HEK293T (cell line): ENCODE results near the gene KIF12.
"Not testable (repeated sequence)": the region's sequence is repeated elsewhere in the genome, so short reads cannot be mapped to it uniquely, and the experiment has no call there.

ENCODE experiments used
- CTCF ChIA-PET: fragments of 350-600 bp; formaldehyde crosslinking; extraction: SDS; loops from one replicate; lab custom pipeline; 2021; ENCODE audit warnings: antibody characterized with exemption, inconsistent platforms; lab: Yijun Ruan, JAX
- POLR2A ChIA-PET: fragments of 350-600 bp; formaldehyde crosslinking; extraction: SDS; loops from one replicate; lab custom pipeline; 2020; ENCODE audit warnings: antibody characterized with exemption, inconsistent platforms; lab: Yijun Ruan, JAX
- DNase-seq: peaks from one replicate; pipeline ENCODE4 v3.0.0; 2012; ENCODE audit warnings: mixed read lengths; ENCODE audit errors: extremely low spot score
- ARNT ChIP-seq: fragments of 450-650 bp; IDR thresholded peaks from 2 replicates; pipeline ENCODE4 v1.6.1; 2017; ENCODE audit warnings: mild to moderate bottlenecking
- BHLHE40 ChIP-seq: fragments of 450-650 bp; IDR thresholded peaks from 2 replicates; pipeline ENCODE4 v1.6.1; 2016; ENCODE audit warnings: mild to moderate bottlenecking, moderate library complexity, borderline replicate concordance
- CTBP1 ChIP-seq: fragments of 450-650 bp; IDR thresholded peaks from 2 replicates; pipeline ENCODE4 v1.6.1; 2016; ENCODE audit warnings: borderline replicate concordance
- ELF4 ChIP-seq: fragments of 450-650 bp; IDR thresholded peaks from 2 replicates; pipeline ENCODE4 v1.6.1; 2017; ENCODE audit warnings: antibody characterized with exemption
- FOXA1 ChIP-seq: fragments of 450-650 bp; IDR thresholded peaks from 2 replicates; pipeline ENCODE4 v1.6.1; 2016; ENCODE audit warnings: mild to moderate bottlenecking
- FOXK2 ChIP-seq: fragments of 450-650 bp; IDR thresholded peaks from 2 replicates; pipeline ENCODE4 v1.6.1; 2016; ENCODE audit warnings: mild to moderate bottlenecking
- FOXM1 ChIP-seq: fragments of 450-650 bp; IDR thresholded peaks from 2 replicates; pipeline ENCODE4 v1.6.1; 2017; ENCODE audit warnings: mild to moderate bottlenecking, borderline replicate concordance
- HDGF ChIP-seq: fragments of 450-650 bp; IDR thresholded peaks from 2 replicates; pipeline ENCODE4 v1.6.1; 2017; ENCODE audit warnings: antibody characterized with exemption, borderline replicate concordance
- L3MBTL2 ChIP-seq: fragments of 450-650 bp; conservative IDR thresholded peaks from 2 replicates; pipeline ENCODE4 v1.6.1; 2016; ENCODE audit warnings: mild to moderate bottlenecking
- LEF1 ChIP-seq: fragments of 450-650 bp; IDR thresholded peaks from 2 replicates; pipeline ENCODE4 v1.6.1; 2017; ENCODE audit warnings: mild to moderate bottlenecking, borderline replicate concordance
- NFRKB ChIP-seq: fragments of 450-650 bp; IDR thresholded peaks from 2 replicates; pipeline ENCODE4 v1.6.1; 2016; ENCODE audit warnings: mild to moderate bottlenecking, moderate library complexity
- SP1 ChIP-seq: fragments of 450-650 bp; IDR thresholded peaks from 2 replicates; pipeline ENCODE4 v1.6.1; 2017
- SUZ12 ChIP-seq: fragments of 450-650 bp; IDR thresholded peaks from 2 replicates; pipeline ENCODE4 v1.6.1; 2016; ENCODE audit warnings: mild to moderate bottlenecking
- TARDBP ChIP-seq: fragments of 450-650 bp; IDR thresholded peaks from 2 replicates; pipeline ENCODE4 v1.6.1; 2016
- ZNF384 ChIP-seq: fragments of 450-650 bp; IDR thresholded peaks from 2 replicates; pipeline ENCODE4 v1.6.1; 2016
- TF ChIP-seq, protein P1 (sequence below): fragments of 450-650 bp; IDR thresholded peaks from 2 replicates; pipeline ENCODE4 v1.6.1; 2016

KIF12 gene

GRCh38 chr9:114087721-114088120 is 11.4 kb downstream of the KIF12 start:
- TF ChIP-seq ZNF384, result no peak
- no peak for TF ChIP-seq L3MBTL2
- TF ChIP-seq TARDBP, result no peak
- TF ChIP-seq LEF1, result no peak
- TF ChIP-seq FOXK2, result no peak
- TF ChIP-seq ARNT, result no peak
- no peak for TF ChIP-seq HDGF
- no peak for TF ChIP-seq SUZ12
- TF ChIP-seq SP1, result no peak
- TF ChIP-seq FOXM1, result no peak
- TF ChIP-seq, protein P1, sequence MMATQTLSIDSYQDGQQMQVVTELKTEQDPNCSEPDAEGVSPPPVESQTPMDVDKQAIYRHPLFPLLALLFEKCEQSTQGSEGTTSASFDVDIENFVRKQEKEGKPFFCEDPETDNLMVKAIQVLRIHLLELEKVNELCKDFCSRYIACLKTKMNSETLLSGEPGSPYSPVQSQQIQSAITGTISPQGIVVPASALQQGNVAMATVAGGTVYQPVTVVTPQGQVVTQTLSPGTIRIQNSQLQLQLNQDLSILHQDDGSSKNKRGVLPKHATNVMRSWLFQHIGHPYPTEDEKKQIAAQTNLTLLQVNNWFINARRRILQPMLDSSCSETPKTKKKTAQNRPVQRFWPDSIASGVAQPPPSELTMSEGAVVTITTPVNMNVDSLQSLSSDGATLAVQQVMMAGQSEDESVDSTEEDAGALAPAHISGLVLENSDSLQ, result no peak
- no peak for TF ChIP-seq CTBP1
- no peak for TF ChIP-seq NFRKB
- TF ChIP-seq BHLHE40, result no peak
- TF ChIP-seq FOXA1, result no peak
- no peak for TF ChIP-seq ELF4
- ChIA-PET POLR2A (no interaction called here), CTCF (interaction anchor here (0.9 kb wide), 1 partner anchor 8 kb away, joined by 3 read pairs; no protein-coding TSS in a partner anchor)
- no peak for DNase-seq

DNA sequence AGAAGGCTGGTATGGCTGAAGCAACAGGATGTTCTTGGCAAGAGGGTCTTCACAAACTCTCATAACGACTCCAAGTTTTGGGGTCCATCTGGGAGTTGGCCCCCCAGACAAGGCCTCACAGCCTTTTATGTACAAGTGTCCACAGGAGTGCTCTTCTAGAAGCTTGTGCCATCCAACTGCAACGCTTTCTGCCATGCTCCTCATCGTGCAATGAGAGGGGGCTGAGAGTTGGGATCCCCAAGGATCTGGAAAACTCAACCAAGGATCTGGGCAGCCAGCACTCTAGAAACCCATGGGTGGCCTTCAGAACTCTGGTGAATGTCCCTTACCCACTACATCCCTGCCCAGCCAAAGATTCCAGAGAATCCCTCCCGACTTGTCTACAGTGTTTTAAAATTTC is 12.5 kb downstream of the KIF12 start:
- CTCF ChIA-PET, result no interaction called here
- POLR2A ChIA-PET, result no interaction called here
- no peak for DNase-seq
- TF ChIP-seq NFRKB, result no peak

DNA sequence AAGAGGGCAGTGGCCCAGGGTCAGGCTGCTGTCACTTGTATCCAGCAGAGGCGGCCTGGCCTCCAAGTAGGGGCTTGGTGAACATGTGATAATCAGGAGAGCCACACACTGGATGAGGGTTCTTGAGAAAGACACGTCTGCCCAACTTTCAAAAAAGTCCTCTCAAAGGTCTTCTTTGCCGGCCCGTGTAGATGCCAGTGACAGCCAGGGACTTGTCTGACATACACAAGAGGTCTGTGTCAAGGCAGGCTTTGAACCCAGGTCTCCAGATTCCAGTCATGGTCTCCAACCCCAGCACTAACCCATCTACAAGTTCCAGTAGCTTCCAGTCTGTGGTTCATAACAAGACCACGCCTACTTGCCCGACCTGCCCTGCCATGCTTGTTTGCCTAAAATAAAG is 13.1 kb downstream of the KIF12 start:
- POLR2A ChIA-PET, result no interaction called here
- CTCF ChIA-PET, result no interaction called here
- DNase-seq, result no peak
- TF ChIP-seq BHLHE40, result no peak
- no peak for TF ChIP-seq CTBP1
- no peak for TF ChIP-seq LEF1
- TF ChIP-seq SP1, result no peak
- TF ChIP-seq HDGF, result no peak
- TF ChIP-seq L3MBTL2, result no peak
- TF ChIP-seq FOXA1, result no peak
- no peak for TF ChIP-seq FOXK2

- TF ChIP-seq BHLHE40 (no peak), NFRKB (no peak), HDGF (no peak), ELF4 (no peak), ARNT (no peak), FOXM1 (no peak), LEF1 (no peak), ZNF384 (no peak), FOXK2 (no peak)
- ChIA-PET CTCF (no interaction called here), POLR2A (no interaction called here)
- DNase-seq, result no peak
Measured at GRCh38 chr9:114085387-114085789, 13.7 kb downstream of the KIF12 start.

GRCh38 chr9:114084282-114085073 is 14.6 kb downstream of the KIF12 start:
- no peak for DNase-seq
- ChIA-PET CTCF (interaction anchor here (1.1 to 1.6 kb wide), 3 partner anchors 12 to 207 kb away, joined by 3 to 7 read pairs (median 5); no protein-coding TSS in a partner anchor), POLR2A (no interaction called here)
- no peak for TF ChIP-seq LEF1
- no peak for TF ChIP-seq ZNF384
- no peak for TF ChIP-seq SP1
- no peak for TF ChIP-seq NFRKB
- no peak for TF ChIP-seq L3MBTL2
- TF ChIP-seq FOXA1, result no peak

- TF ChIP-seq FOXM1 (no peak), HDGF (no peak), LEF1 (no peak), FOXA1 (no peak), ARNT (no peak), NFRKB (no peak), SUZ12 (no peak)
- ChIA-PET CTCF (interaction anchor here (0.7 to 2.6 kb wide), 5 partner anchors 13 to 491 kb away, joined by 3 to 18 read pairs (median 5); no protein-coding TSS in a partner anchor), POLR2A (interaction anchor here (0.5 kb wide), 1 partner anchor 25 kb away, joined by 3 read pairs; no protein-coding TSS in a partner anchor)
- DNase-seq, result no peak
Measured at GRCh38 chr9:114083666-114084065, 15.4 kb downstream of the KIF12 start.

GRCh38 chr9:114082763-114083412 is 16.2 kb downstream of the KIF12 start:
- DNase-seq, POLR2A ChIA-PET: not testable (repeated sequence)
- CTCF ChIA-PET, result interaction anchor here (0.6 to 2.6 kb wide), 18 partner anchors 10 to 228 kb away, joined by 3 to 20 read pairs (median 5); partner anchors contain the start of gene KIF12
